Right atrium auricular region (tissue), 2 donors: ENCODE data around the gene OSBPL2. TPM values are rescaled to one million over a fixed set of nuclear protein-coding genes. Genes with fewer than 3 reads are reported as not detected.

ENCODE experiments used
- DNase-seq: peaks from one replicate; pipeline ENCODE4 v3.0.0-alpha.2; 2019; ENCODE audit warnings: low spot score
- H3K27ac ChIP-seq, 2 donors: fragments of 200-600 bp; sonication (generic); 1 replicate in 1 of 2; 2 replicates in 1 of 2; pipeline ENCODE4 v1.5.1; 2016 to 2019
- H3K27me3 ChIP-seq, 2 donors: fragments of 200-600 bp; sonication (generic); one replicate each; pipeline versions ENCODE4 v1.5.1 to v1.6.0; 2017 to 2019
- H3K36me3 ChIP-seq: fragments of 200-600 bp; sonication (generic); one replicate; pipeline ENCODE4 v1.5.1; 2016
- H3K4me1 ChIP-seq, 2 donors: fragments of 200-600 bp; sonication (generic); one replicate each; pipeline versions ENCODE4 v1.5.1 to v1.6.0; 2017 to 2019
- H3K4me3 ChIP-seq, 2 donors: fragments of 200-600 bp; sonication (generic); 1 replicate in 1 of 2; 2 replicates in 1 of 2; pipeline ENCODE4 v1.5.1; 2017 to 2019; ENCODE audit warnings: mild to moderate bottlenecking in 1 of 2, moderate library complexity in 1 of 2
- H3K9me3 ChIP-seq, 2 donors: fragments of 200-600 bp; sonication (generic); one replicate each; pipeline ENCODE4 v1.5.1; 2019
- CTCF ChIP-seq, 2 donors: fragments of 200-600 bp; sonication (generic); IDR thresholded peaks; one replicate each; pipeline ENCODE4 v1.5.1; 2019; ENCODE audit warnings: antibody characterized with exemption in 2 of 2
- total RNA-seq, 2 donors: library from RNA; depleted of rRNA; stranded (reverse); fragments of >200 nt; gene quantifications; one replicate each; pipeline ENCODE4 v1.1.0, GENCODE V29; 2016

OSBPL2 gene
- total RNA-seq, 2 donors from 2014 or later = 27.2 to 29.6 TPM

GRCh38 chr20:62208795-62209755 lies 29.2 kb upstream of the OSBPL2 start:
- H3K9me3 ChIP-seq = no peaks in the 10 kb centered on the region
- no peaks in the 10 kb centered on the region for H3K4me1 ChIP-seq
- H3K27ac ChIP-seq = no peak overlapping the region
- DNase-seq = no peak
- no peak for TF ChIP-seq CTCF (IDR thresholded peaks at IDR 0.05)
- H3K27me3 ChIP-seq = peaks cover 0 to 2% of the 10 kb centered on the region in 2 donors
- H3K36me3 ChIP-seq = no peaks in the 10 kb centered on the region
- no peak overlapping the region for H3K4me3 ChIP-seq

GRCh38 chr20:62209850-62210495 lies 28.3 kb upstream of the OSBPL2 start:
- TF ChIP-seq CTCF (IDR thresholded peaks at IDR 0.05) = no peak
- Histone ChIP-seq H3K9me3 (no peaks in the 10 kb centered on the region), H3K4me1 (no peaks in the 10 kb centered on the region), H3K27me3 (peaks cover 0 to 2% of the 10 kb centered on the region in 2 donors), H3K27ac (no peak overlapping the region), H3K36me3 (no peaks in the 10 kb centered on the region), H3K4me3 (no peak overlapping the region)
- DNase-seq = no peak

- TF ChIP-seq CTCF (IDR thresholded peaks at IDR 0.05) = no peak
- Histone ChIP-seq H3K27me3 (peaks cover 0 to 2% of the 10 kb centered on the region in 2 donors), H3K4me3 (no peak overlapping the region), H3K27ac (no peak overlapping the region), H3K4me1 (no peaks in the 10 kb centered on the region), H3K9me3 (no peaks in the 10 kb centered on the region), H3K36me3 (no peaks in the 10 kb centered on the region)
- no peak for DNase-seq
Measured at GRCh38 chr20:62210496-62210855, 27.8 kb upstream of the OSBPL2 start.

GRCh38 chr20:62211216-62211615 lies 27.1 kb upstream of the OSBPL2 start:
- H3K36me3 ChIP-seq = no peaks in the 10 kb centered on the region
- DNase-seq = no peak
- peaks cover 0 to 2% of the 10 kb centered on the region in 2 donors for H3K27me3 ChIP-seq

GRCh38 chr20:62211769-62212288 lies 26.5 kb upstream of the OSBPL2 start:
- no peaks in the 10 kb centered on the region for H3K36me3 ChIP-seq
- H3K27ac ChIP-seq = no peak overlapping the region
- H3K4me1 ChIP-seq = no peaks in the 10 kb centered on the region
- TF ChIP-seq CTCF (IDR thresholded peaks at IDR 0.05) = no peak
- H3K27me3 ChIP-seq = peaks cover 0 to 2% of the 10 kb centered on the region in 2 donors
- no peak for DNase-seq
- no peak overlapping the region for H3K4me3 ChIP-seq
- no peaks in the 10 kb centered on the region for H3K9me3 ChIP-seq

More at GRCh38 chr20:62211216-62211615, 27.1 kb upstream of the OSBPL2 start:
- Histone ChIP-seq H3K4me3 (no peak overlapping the region), H3K27ac (no peak overlapping the region), H3K4me1 (no peaks in the 10 kb centered on the region), H3K9me3 (no peaks in the 10 kb centered on the region)
- no peak for TF ChIP-seq CTCF (IDR thresholded peaks at IDR 0.05)
